Subcutaneous adipose tissue (tissue), 4 donors: ENCODE measurements around the gene CIT. TPM values are rescaled to one million over a fixed set of nuclear protein-coding genes. Genes with fewer than 3 reads are reported as not detected.

Experiments
- total RNA-seq, 4 donors: library from RNA; depleted of rRNA; stranded (reverse); fragments of >200 nt; gene quantifications; one replicate each; pipeline ENCODE4 v1.1.0, GENCODE V29; 2016
- TF ChIP-seq, protein P1 (sequence below): fragments of 450-650 bp; IDR thresholded peaks from one replicate; pipeline ENCODE4 v1.5.1; 2016; ENCODE audit warnings: low read depth, mild to moderate bottlenecking, control low read depth, antibody characterized with exemption, moderate library complexity

Gene CIT
- total RNA-seq, 4 donors from 2014 or later = 1.3 to 5.3 (median 5.1) TPM

DNA sequence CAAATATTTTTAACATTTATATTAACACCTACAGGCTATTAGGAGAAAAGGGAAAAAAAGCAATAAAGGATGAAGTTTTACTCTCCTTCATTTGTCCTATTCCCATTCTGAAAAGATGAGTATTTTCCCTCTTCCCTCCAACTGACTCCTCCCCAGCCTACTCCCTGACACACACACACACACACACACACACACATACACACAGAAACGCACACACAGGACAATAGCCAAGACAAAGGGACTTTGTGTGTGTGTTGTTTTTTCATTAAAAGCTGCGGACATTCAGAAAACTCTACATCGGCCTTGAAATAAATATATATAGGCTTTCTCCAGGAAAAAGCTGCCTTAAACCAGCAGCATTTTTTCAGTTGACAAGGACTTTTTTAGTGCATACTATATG is 134.4 kb downstream of the CIT start:
- TF ChIP-seq, protein P1, sequence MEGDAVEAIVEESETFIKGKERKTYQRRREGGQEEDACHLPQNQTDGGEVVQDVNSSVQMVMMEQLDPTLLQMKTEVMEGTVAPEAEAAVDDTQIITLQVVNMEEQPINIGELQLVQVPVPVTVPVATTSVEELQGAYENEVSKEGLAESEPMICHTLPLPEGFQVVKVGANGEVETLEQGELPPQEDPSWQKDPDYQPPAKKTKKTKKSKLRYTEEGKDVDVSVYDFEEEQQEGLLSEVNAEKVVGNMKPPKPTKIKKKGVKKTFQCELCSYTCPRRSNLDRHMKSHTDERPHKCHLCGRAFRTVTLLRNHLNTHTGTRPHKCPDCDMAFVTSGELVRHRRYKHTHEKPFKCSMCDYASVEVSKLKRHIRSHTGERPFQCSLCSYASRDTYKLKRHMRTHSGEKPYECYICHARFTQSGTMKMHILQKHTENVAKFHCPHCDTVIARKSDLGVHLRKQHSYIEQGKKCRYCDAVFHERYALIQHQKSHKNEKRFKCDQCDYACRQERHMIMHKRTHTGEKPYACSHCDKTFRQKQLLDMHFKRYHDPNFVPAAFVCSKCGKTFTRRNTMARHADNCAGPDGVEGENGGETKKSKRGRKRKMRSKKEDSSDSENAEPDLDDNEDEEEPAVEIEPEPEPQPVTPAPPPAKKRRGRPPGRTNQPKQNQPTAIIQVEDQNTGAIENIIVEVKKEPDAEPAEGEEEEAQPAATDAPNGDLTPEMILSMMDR = no peak

DNA sequence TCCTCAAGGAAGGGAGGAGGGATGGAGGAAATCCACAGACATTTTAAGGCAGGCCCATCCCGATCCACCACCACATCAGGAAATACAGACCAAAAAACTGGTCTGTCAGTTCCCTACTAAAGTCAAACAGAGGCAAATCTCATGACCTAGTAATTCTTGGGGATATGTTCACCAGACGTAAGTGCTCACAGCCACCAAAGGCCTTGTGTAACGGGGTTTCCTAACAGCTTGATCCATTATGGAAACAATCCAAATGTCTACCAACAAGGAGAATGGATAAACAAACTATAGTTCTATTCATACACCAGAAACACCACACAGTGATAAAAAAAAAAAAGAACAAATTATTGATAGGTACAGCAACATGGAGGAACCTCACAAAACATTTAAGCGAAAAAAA is 136.3 kb downstream of the CIT start:
- TF ChIP-seq, protein P1 = no peak

DNA sequence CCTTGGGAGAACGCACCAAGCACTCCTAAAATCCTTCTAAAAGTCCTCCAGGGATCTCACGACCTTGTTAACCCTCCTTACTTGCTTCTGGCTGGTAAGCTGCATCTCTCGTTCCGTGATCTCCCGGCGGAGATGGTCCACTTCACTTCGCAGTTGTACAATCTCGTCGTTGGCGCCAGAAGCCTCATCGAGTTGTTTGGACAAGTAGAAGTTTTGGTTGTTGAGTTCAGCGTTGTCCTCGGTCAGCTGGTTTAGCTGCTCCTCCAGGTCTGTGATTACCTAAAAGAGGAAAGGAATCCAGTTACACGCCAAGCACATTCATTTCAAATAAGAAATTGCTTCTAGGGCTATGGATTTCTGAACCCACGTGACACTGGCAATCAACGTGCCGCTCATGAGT is 142.0 kb downstream of the CIT start:
- TF ChIP-seq, protein P1 = no peak

DNA sequence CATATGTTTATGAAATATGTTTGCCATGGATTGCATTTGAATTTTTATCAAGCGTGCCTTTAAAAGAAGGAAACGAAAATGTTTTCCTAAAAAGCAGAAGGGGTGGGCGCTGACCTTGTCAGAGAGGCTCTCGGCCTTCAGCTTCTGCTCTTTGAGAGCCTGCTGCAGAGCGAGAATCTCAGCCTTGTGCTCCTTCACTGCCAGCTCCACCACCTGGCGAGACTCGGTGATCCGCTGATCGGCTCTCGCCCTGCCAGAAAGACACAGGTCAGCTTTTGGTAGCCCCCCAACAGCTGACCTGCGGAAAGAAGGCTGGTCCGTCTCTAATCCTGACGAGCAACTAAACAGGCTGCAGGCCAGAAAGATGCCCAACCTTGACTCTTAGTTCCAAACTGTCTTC is 146.7 kb downstream of the CIT start:
- TF ChIP-seq, protein P1 = no peak

DNA sequence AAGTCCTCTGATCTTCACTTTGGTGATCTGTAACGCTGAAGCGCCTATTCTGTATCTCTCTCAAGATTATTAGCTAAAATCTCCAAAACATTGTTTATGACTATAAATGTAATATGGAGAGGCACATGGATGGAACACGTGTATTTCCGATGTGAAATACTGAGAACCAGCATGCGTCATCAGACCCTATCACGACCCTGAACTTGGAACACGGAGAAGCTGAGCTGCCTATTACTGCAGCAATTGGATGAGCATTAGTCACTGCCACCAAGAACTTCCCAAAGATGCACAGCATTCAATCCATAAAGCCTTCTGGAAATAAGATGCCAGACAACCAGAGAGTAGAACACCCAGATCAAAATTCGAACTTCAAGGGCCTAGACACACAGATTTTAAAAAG is 147.2 kb downstream of the CIT start:
- TF ChIP-seq, protein P1 = no peak

DNA sequence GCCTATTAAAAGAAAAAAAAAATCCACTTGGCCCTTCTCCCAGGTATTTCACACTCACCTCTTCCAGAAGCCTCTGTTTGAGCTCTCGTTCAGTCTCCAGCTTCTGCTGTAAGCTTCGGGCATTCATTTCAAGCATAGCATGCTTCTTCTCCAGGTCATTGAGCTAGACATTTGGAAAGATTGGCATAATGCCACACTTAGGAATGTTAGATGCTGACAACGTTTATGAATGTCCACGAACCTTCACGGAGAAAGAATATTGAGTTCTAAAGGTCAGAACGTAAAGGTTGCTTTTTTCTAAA is 148.7 kb downstream of the CIT start:
- TF ChIP-seq, protein P1 = no peak

DNA sequence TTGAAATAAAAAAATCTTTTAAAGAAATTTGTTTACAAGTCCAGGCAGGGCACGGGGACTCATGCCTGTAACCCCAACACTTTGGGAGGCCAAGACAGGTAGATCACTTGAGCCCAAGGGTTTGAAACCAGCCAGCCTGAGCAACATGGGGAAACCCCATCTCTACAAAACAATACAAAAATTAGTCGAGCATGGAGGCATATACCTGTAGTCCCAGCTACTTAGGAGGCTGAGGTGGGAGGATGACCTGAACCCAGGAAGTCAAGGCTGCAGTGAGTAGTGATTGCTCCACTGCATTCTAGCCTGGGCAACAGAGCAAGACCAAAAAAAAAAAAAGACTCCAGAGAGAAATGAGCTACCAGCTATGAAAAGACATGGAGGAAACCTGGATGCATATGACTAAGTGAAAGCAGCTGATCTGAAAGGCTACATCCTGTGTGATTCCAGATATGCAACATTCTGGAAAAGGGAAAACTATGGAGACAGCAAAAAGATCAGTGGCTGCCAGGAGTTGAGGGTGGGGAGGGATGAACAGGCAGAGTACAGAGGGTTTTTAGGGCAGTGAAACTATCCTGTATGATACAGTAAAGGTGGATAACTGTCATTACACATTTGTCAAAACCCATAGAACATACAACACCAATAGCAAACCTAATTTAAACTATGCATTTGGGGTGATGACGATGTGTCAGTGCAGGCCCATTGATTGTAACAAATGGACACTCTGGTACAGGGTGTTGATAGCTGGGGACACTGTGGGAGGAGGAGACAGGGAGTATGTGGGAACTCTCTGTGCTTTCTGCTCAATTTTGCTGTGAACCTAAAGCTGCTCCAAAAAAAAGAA is 149.3 kb downstream of the CIT start:
- TF ChIP-seq, protein P1 = no peak
